Measurements from ENCODE around the gene ME3.

The ME3 gene

DNA sequence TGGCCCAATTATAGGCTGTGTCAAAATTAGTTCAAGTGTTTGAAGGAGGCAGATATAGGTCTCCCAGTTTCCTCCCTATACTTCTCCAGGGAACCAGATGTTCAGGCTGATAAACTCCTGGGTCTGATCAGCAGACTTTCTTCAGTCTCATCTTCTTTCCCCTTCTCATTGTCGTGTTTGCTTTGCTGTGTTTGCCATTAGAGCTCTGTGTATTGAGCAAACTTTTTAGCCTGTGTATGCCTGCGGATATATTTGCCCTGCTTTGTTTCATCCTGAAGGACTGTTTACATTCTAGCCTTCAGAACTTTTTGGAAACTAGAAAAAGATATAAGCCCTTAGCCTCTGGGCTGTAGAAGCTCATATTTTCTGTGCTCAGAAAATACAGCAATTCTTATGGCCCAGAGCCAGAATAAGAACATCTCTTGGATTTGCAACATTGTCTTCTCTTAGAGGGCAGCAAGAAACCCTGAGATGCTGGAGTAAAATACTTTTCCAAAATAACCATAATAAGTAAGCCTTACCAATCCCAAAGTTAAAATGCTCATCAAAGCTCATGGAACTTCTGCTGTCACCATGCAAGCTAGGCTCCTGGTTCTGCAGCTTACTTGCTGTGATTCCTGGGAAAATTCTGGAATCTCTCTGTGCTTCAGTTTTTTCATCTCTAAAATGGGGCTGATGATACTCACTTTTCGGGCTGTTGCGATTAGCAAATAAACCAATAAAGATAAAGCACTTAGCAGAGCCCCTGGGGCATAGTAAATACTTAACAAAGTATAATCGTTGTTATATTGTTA, 34.1 kb upstream of the ME3 start:
- H3K9ac ChIP-seq (ENCODE audit: low read length in 2 of 2), result no peak overlapping the region
- H3K36me3 ChIP-seq (ENCODE audit: control insufficient read depth in 2 of 2, insufficient read depth in 2 of 2, low read length in 2 of 2), result no peaks in the 10 kb centered on the region
- H3K27ac ChIP-seq (ENCODE audit: low read length), result peak overlapping the region; percentile 56
- no peaks in the 10 kb centered on the region for H3K27me3 ChIP-seq (ENCODE audit: control insufficient read depth in 1 of 2, insufficient read depth in 2 of 2, low read length in 2 of 2)
- no peak overlapping the region for H3K4me3 ChIP-seq (ENCODE audit: low read length in 2 of 2)
- peaks cover 17% of the 10 kb centered on the region for H3K4me1 ChIP-seq (ENCODE audit: control insufficient read depth, insufficient read depth, low read length)
- H3K9me3 ChIP-seq (ENCODE audit: control insufficient read depth in 2 of 2, low read length in 2 of 2), result no peaks in the 10 kb centered on the region

DNA sequence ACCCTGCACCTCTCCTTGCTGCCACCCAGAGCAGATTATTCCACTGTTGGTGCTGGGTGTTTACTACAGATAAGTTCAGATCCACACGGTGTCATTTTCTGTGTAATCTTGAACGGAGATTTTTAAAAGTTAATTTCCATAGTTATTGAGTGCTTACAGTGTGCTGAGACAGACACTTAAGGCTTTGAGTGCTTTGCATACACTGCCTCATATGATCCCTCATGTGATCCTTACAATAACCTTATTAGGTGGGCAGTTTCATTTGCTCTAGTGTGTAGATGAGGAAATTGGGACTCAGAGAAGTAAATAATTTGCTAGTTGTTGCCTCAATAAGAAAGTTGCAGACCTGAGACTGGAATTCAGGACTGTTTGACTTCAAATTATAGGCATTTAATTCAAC, 32.3 kb upstream of the ME3 start:
- no peak overlapping the region for H3K9ac ChIP-seq (ENCODE audit: low read length in 2 of 2)
- H3K9me3 ChIP-seq (ENCODE audit: control insufficient read depth in 2 of 2, low read length in 2 of 2), result no peaks in the 10 kb centered on the region
- H3K27ac ChIP-seq (ENCODE audit: low read length), result no peak overlapping the region
- no peak overlapping the region for H3K4me3 ChIP-seq (ENCODE audit: low read length in 2 of 2)
- no peaks in the 10 kb centered on the region for H3K27me3 ChIP-seq (ENCODE audit: control insufficient read depth in 1 of 2, insufficient read depth in 2 of 2, low read length in 2 of 2)
- peaks cover 17% of the 10 kb centered on the region for H3K4me1 ChIP-seq (ENCODE audit: control insufficient read depth, insufficient read depth, low read length)
- no peaks in the 10 kb centered on the region for H3K36me3 ChIP-seq (ENCODE audit: control insufficient read depth in 2 of 2, insufficient read depth in 2 of 2, low read length in 2 of 2)

DNA sequence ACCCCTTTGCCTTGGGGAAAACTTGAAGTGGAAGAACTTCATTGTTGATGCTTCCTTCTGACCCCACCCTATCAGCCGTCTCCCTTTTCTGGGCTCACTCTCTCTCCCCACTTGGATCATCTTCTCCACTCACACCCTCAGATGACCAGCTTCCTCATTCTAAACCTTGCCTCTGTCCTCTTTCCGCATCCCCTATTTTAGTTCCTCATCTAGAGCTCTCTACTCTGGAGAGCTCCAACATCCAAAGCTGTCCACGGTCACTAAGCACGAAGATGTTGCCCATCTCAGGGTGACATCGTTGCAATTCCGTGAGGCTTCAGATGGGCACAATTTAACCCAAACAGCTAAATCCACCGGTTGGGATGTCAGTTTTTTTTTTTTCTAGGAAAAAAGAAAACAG, 31.6 kb upstream of the ME3 start:
- no peak overlapping the region for H3K27ac ChIP-seq (ENCODE audit: low read length)
- peaks cover 17% of the 10 kb centered on the region for H3K4me1 ChIP-seq (ENCODE audit: control insufficient read depth, insufficient read depth, low read length)

DNA sequence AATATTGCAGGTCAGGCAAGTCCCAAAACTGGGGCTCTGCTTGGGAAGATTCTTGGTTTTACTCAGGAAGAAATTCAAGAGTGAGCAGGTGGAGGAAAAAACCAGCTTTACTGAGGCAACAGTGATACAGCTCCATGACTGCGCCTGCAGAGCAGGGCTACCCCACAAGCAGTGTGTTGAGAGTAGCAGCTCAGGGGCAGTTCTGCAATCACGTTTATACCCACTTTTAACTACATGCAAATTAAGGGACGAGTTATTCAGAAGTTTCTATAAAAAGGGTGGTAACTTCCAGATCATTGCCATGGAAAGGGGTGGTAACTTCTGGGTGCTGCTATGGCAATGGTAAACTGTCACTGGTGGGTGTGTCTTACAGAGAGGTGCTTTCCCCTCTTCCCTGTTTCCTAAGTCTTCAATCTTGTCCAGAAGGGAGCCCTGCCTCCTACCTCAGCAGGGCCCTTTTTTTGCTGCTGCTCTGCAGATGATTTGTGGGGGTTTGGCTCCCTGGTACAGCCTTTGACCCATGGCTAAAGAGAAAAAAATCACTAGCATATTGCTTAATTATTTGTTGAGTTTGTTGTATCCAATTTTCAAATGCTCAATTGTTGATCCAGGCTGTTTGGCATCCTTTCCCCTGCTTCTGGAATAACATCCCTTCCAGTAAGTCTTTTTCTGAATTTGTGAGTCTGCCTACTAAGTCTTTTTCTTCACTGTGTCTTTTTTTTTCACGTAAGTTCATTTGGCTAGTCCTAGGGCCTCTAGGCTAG, 30.0 kb upstream of the ME3 start:
- Histone ChIP-seq H3K27me3 (ENCODE audit: control insufficient read depth in 1 of 2, insufficient read depth in 2 of 2, low read length in 2 of 2) (no peaks in the 10 kb centered on the region), H3K9me3 (ENCODE audit: control insufficient read depth in 2 of 2, low read length in 2 of 2) (no peaks in the 10 kb centered on the region), H3K4me3 (ENCODE audit: low read length in 2 of 2) (no peak overlapping the region), H3K9ac (ENCODE audit: low read length in 2 of 2) (no peak overlapping the region), H3K4me1 (ENCODE audit: control insufficient read depth, insufficient read depth, low read length) (peaks cover 17% of the 10 kb centered on the region), H3K36me3 (ENCODE audit: control insufficient read depth in 2 of 2, insufficient read depth in 2 of 2, low read length in 2 of 2) (no peaks in the 10 kb centered on the region), H3K27ac (ENCODE audit: low read length) (no peak overlapping the region)

More for the DNA sequence above, 31.6 kb upstream of the ME3 start:
- no peak overlapping the region for H3K4me3 ChIP-seq (ENCODE audit: low read length in 2 of 2)
- H3K9ac ChIP-seq (ENCODE audit: low read length in 2 of 2), result no peak overlapping the region
- no peaks in the 10 kb centered on the region for H3K36me3 ChIP-seq (ENCODE audit: control insufficient read depth in 2 of 2, insufficient read depth in 2 of 2, low read length in 2 of 2)
- no peaks in the 10 kb centered on the region for H3K9me3 ChIP-seq (ENCODE audit: control insufficient read depth in 2 of 2, low read length in 2 of 2)
- no peaks in the 10 kb centered on the region for H3K27me3 ChIP-seq (ENCODE audit: control insufficient read depth in 1 of 2, insufficient read depth in 2 of 2, low read length in 2 of 2)

DNA sequence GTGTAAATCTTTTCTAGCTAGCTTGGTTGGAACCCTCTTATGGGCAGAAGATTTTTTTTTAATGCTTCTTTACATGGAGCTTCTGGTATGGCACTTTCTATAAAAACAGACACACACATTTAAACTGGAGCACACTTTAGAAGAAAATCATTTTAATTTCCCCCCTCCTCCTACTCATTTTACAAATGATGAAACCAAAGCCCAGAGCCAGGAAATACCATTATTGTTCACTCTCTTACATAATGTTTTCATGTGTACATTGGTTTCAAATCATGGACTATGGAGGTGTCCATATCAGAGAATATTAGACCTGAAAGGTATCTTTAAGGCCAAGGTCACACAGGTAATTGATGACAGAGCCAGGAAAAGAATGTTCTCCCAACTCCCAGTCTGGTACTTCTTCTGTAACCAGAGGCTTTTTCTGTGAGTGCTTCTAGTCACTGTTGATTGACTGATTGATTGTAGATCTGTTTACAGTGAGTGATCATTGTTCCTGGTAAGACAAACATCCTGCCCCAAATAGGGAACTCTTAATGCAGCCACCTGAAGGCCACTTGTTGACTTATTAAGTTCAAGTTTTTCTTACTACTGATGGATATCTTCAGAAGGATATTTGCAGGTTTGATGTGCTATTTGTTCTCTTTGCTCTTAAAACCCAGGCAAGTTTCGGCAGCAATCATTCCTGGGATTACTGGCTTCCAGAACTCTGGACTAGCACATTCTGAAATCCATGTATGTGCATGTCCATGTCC, 26.8 kb upstream of the ME3 start:
- no peak overlapping the region for H3K4me3 ChIP-seq (ENCODE audit: low read length in 2 of 2)
- H3K9me3 ChIP-seq (ENCODE audit: control insufficient read depth in 2 of 2, low read length in 2 of 2), result no peaks in the 10 kb centered on the region
- no peak overlapping the region for H3K9ac ChIP-seq (ENCODE audit: low read length in 2 of 2)
- H3K27me3 ChIP-seq (ENCODE audit: control insufficient read depth in 1 of 2, insufficient read depth in 2 of 2, low read length in 2 of 2), result no peaks in the 10 kb centered on the region
- peaks cover 15% of the 10 kb centered on the region for H3K4me1 ChIP-seq (ENCODE audit: control insufficient read depth, insufficient read depth, low read length)
- no peaks in the 10 kb centered on the region for H3K36me3 ChIP-seq (ENCODE audit: control insufficient read depth in 2 of 2, insufficient read depth in 2 of 2, low read length in 2 of 2)
- H3K27ac ChIP-seq (ENCODE audit: low read length), result no peak overlapping the region

DNA sequence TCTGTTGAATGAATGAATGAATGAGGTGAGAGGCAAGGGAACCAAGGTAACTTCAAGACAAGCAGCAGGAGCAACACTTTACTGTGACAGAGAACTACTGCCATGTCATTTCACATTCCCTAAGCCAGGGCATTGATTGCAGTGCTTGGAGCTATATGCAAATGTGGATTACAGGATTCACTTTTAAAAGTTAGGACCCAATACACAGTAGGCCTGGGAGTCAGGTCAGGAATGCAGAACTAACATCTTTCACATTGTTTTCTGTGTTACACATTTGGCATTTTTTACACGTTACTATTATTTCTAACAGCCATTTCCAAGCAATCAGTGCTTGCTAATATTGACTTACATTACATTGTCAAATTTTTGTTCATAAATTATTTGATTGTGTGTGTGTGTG, 26.2 kb upstream of the ME3 start:
- Histone ChIP-seq H3K36me3 (ENCODE audit: control insufficient read depth in 2 of 2, insufficient read depth in 2 of 2, low read length in 2 of 2) (no peaks in the 10 kb centered on the region), H3K27me3 (ENCODE audit: control insufficient read depth in 1 of 2, insufficient read depth in 2 of 2, low read length in 2 of 2) (no peaks in the 10 kb centered on the region), H3K4me1 (ENCODE audit: control insufficient read depth, insufficient read depth, low read length) (peaks cover 15% of the 10 kb centered on the region), H3K27ac (ENCODE audit: low read length) (no peak overlapping the region), H3K9ac (ENCODE audit: low read length in 2 of 2) (no peak overlapping the region), H3K4me3 (ENCODE audit: low read length in 2 of 2) (no peak overlapping the region), H3K9me3 (ENCODE audit: control insufficient read depth in 2 of 2, low read length in 2 of 2) (no peaks in the 10 kb centered on the region)

DNA sequence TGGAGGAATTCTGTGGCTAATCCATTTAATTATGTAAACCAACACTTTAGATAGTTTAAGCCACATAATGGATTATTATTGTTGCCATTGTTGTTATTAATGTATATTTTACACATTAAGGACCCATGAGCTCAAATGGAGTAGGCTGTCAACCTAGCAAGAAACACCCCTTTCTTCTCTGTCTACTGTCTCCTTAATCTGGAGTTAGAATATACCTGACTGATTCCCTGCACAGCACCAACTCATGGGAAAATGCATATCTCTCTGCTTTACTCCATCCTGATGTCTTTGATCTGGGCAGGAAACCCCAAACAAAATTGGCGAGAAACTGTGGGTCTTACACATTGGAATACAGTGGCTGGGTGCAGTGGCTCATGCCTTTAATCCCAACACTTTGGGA, 24.0 kb upstream of the ME3 start:
- H3K27ac ChIP-seq (ENCODE audit: low read length), result peak overlapping the region; percentile 6
- no peaks in the 10 kb centered on the region for H3K36me3 ChIP-seq (ENCODE audit: control insufficient read depth in 2 of 2, insufficient read depth in 2 of 2, low read length in 2 of 2)
- H3K9ac ChIP-seq (ENCODE audit: low read length in 2 of 2), result no peak overlapping the region

DNA sequence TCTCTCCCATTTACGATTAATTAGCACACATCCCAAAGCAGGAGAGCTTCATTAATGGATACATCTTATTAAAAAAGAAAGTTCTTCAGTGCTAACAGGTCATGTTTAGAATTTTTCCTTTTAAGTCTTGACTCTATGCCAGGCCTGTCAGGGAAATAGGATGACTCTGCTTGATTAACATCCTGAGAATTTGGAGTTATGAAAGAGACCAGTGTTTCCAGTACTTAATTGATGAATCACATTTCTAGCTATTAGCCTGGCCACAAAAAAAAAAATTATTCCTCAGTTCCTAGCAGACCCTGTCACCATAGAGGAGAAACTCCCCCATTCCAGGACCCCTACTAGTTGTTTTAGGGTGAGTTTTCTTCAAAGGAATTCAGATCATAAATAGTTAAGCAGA, 23.6 kb upstream of the ME3 start:
- H3K9ac ChIP-seq (ENCODE audit: low read length in 2 of 2), result no peak overlapping the region
- H3K9me3 ChIP-seq (ENCODE audit: control insufficient read depth in 2 of 2, low read length in 2 of 2), result no peaks in the 10 kb centered on the region
- peaks cover 19% of the 10 kb centered on the region for H3K4me1 ChIP-seq (ENCODE audit: control insufficient read depth, insufficient read depth, low read length)
- H3K36me3 ChIP-seq (ENCODE audit: control insufficient read depth in 2 of 2, insufficient read depth in 2 of 2, low read length in 2 of 2), result no peaks in the 10 kb centered on the region
- no peak overlapping the region for H3K4me3 ChIP-seq (ENCODE audit: low read length in 2 of 2)
- H3K27me3 ChIP-seq (ENCODE audit: control insufficient read depth in 1 of 2, insufficient read depth in 2 of 2, low read length in 2 of 2), result no peaks in the 10 kb centered on the region
- H3K27ac ChIP-seq (ENCODE audit: low read length), result peak overlapping the region; percentile 6

More for the DNA sequence above, 24.0 kb upstream of the ME3 start:
- H3K4me1 ChIP-seq (ENCODE audit: control insufficient read depth, insufficient read depth, low read length), result peaks cover 19% of the 10 kb centered on the region
- no peak overlapping the region for H3K4me3 ChIP-seq (ENCODE audit: low read length in 2 of 2)
- no peaks in the 10 kb centered on the region for H3K9me3 ChIP-seq (ENCODE audit: control insufficient read depth in 2 of 2, low read length in 2 of 2)
- H3K27me3 ChIP-seq (ENCODE audit: control insufficient read depth in 1 of 2, insufficient read depth in 2 of 2, low read length in 2 of 2), result no peaks in the 10 kb centered on the region

DNA sequence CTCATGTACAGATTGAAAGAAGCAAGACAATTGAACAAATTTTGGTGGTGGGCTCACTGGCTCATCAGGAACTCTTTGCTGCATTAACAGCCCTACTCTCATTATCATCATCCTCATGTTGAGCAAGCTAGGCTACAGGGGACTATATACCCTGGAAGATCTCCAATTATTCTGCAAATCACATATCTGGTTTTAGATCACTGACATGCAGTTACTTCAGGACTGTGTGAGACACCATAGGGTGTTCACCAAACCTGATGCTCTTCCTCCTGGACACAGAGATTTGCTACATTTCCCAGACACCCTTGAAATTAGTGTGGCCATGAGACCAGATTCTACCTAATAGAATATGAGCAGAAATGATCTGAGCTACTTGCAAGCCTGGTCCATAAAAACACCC, 23.0 kb upstream of the ME3 start:
- Histone ChIP-seq H3K27ac (ENCODE audit: low read length) (peak overlapping the region; percentile 6), H3K27me3 (ENCODE audit: control insufficient read depth in 1 of 2, insufficient read depth in 2 of 2, low read length in 2 of 2) (no peaks in the 10 kb centered on the region), H3K9me3 (ENCODE audit: control insufficient read depth in 2 of 2, low read length in 2 of 2) (no peaks in the 10 kb centered on the region), H3K4me3 (ENCODE audit: low read length in 2 of 2) (peak overlapping the region in 1 of 2 donors; percentile 2), H3K36me3 (ENCODE audit: control insufficient read depth in 2 of 2, insufficient read depth in 2 of 2, low read length in 2 of 2) (no peaks in the 10 kb centered on the region), H3K4me1 (ENCODE audit: control insufficient read depth, insufficient read depth, low read length) (peaks cover 19% of the 10 kb centered on the region), H3K9ac (ENCODE audit: low read length in 2 of 2) (no peak overlapping the region)

DNA sequence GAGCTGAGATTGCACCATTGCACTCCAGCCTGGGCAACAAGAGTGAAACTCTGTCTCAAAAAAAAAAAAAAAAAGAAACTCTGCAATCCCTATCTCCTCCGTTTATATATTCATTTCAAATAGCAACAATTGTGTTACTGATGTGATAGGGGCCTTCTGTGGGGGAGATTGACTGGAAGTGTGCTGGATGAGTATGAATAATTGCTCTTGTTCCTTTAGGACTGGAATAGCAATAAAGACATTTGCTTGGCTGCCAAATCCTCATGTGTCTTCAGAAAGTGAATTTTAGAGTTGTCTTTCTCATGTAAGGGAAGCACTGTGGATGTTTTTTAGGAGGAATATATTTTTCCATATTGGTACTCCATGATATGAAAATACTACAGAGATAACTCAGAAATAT, 21.1 kb upstream of the ME3 start:
- Histone ChIP-seq H3K4me3 (ENCODE audit: low read length in 2 of 2) (no peak overlapping the region), H3K36me3 (ENCODE audit: control insufficient read depth in 2 of 2, insufficient read depth in 2 of 2, low read length in 2 of 2) (no peaks in the 10 kb centered on the region), H3K27ac (ENCODE audit: low read length) (no peak overlapping the region), H3K9me3 (ENCODE audit: control insufficient read depth in 2 of 2, low read length in 2 of 2) (no peaks in the 10 kb centered on the region), H3K9ac (ENCODE audit: low read length in 2 of 2) (no peak overlapping the region), H3K4me1 (ENCODE audit: control insufficient read depth, insufficient read depth, low read length) (peaks cover 21% of the 10 kb centered on the region), H3K27me3 (ENCODE audit: control insufficient read depth in 1 of 2, insufficient read depth in 2 of 2, low read length in 2 of 2) (no peaks in the 10 kb centered on the region)

Measured in stomach smooth muscle (tissue), 2 donors.